CD14-positive monocyte (primary cell): ENCODE data around the gene PLCL2. TPM values are rescaled to one million over a fixed set of nuclear protein-coding genes. Genes with fewer than 3 reads are reported as not detected.

Experiments
- DNase-seq, 3 donors: peaks; one replicate each; pipeline ENCODE4 v3.0.0-alpha.2; 2011 to 2022
- H2AFZ ChIP-seq: 2 replicates; pipeline ENCODE4 v1.6.0; 2012; ENCODE audit warnings: mild to moderate bottlenecking, low read depth, low read length, inconsistent platforms; ENCODE audit not compliant: insufficient read depth, poor library complexity, severe bottlenecking
- H3K27ac ChIP-seq, 2 donors: 1 replicate in 1 of 2; 2 replicates in 1 of 2; pipeline ENCODE4 v1.5.1; 2012 to 2013; ENCODE audit warnings: low read length in 2 of 2, control low read depth in 1 of 2, inconsistent platforms in 1 of 2, low read depth in 1 of 2, mild to moderate bottlenecking in 1 of 2
- H3K27me3 ChIP-seq, 2 donors: one replicate each; pipeline versions ENCODE4 v1.6.0 to v1.6.1; 2011 to 2013; ENCODE audit warnings: low read length in 2 of 2; ENCODE audit not compliant: control insufficient read depth in 2 of 2, insufficient read depth in 2 of 2
- H3K36me3 ChIP-seq, 2 donors: replicated peaks in 1 of 2; 1 replicate in 1 of 2; 2 replicates in 1 of 2; pipeline versions ENCODE4 v1.5.1 to v1.6.1; 2012 to 2013; ENCODE audit warnings: low read length in 2 of 2, control low read depth in 1 of 2, inconsistent platforms in 1 of 2, mild to moderate bottlenecking in 1 of 2; ENCODE audit not compliant: insufficient read depth in 2 of 2, control insufficient read depth in 1 of 2
- H3K4me1 ChIP-seq, 2 donors: 1 replicate in 1 of 2; 2 replicates in 1 of 2; pipeline versions ENCODE4 v1.5.1 to v1.6.1; 2012 to 2013; ENCODE audit warnings: low read length in 2 of 2, control low read depth in 1 of 2, inconsistent platforms in 1 of 2, mild to moderate bottlenecking in 1 of 2, moderate library complexity in 1 of 2; ENCODE audit not compliant: insufficient read depth in 2 of 2, control insufficient read depth in 1 of 2
- H3K4me2 ChIP-seq: replicated peaks from 2 replicates; pipeline ENCODE3; 2012; ENCODE audit warnings: low read length, moderate library complexity, mild to moderate bottlenecking; ENCODE audit not compliant: poor library complexity, severe bottlenecking; ENCODE audit errors: extremely low read depth
- H3K4me3 ChIP-seq, 3 experiments: fragments of 200-600 bp in 1 of 3; sonication (generic) in 1 of 3; replicated peaks in 1 of 3; 1 replicate in 2 of 3; 2 replicates in 1 of 3; pipeline ENCODE4 v1.5.1; 2011 to 2013; ENCODE audit warnings: low read length in 3 of 3, mild to moderate bottlenecking in 3 of 3, control low read depth in 2 of 3, low read depth in 2 of 3, inconsistent platforms in 1 of 3, moderate library complexity in 1 of 3
- H3K79me2 ChIP-seq: 2 replicates; pipeline ENCODE4 v1.6.0; 2012; ENCODE audit warnings: mild to moderate bottlenecking, control low read depth, inconsistent platforms, low read length, moderate library complexity; ENCODE audit not compliant: insufficient read depth
- H3K9ac ChIP-seq: 2 replicates; pipeline ENCODE4 v1.6.0; 2017; ENCODE audit warnings: low read length, mild to moderate bottlenecking; ENCODE audit not compliant: insufficient read depth, poor library complexity, severe bottlenecking
- H3K9me3 ChIP-seq, 2 donors: replicated peaks in 1 of 2; 1 replicate in 1 of 2; 2 replicates in 1 of 2; pipeline versions ENCODE4 v1.5.1 to v1.6.1; 2012 to 2013; ENCODE audit warnings: low read length in 2 of 2, control low read depth in 1 of 2; ENCODE audit not compliant: control insufficient read depth in 1 of 2, insufficient read depth in 1 of 2
- H4K20me1 ChIP-seq: 2 replicates; pipeline ENCODE4 v1.6.0; 2012; ENCODE audit warnings: mild to moderate bottlenecking, low read length, control low read depth, moderate library complexity; ENCODE audit not compliant: insufficient read depth
- H3K27ac Mint-ChIP-seq, 7 donors: one replicate each; pipeline ENCODE4 v1.8.0; 2020; ENCODE audit warnings: mild to moderate bottlenecking in 7 of 7, mixed read lengths in 7 of 7, moderate library complexity in 6 of 7, inconsistent platforms in 2 of 7
- H3K27me3 Mint-ChIP-seq, 3 donors: one replicate each; pipeline ENCODE4 v1.8.0; 2021 to 2022; ENCODE audit warnings: low read depth in 3 of 3, mild to moderate bottlenecking in 3 of 3, mixed read lengths in 3 of 3, moderate library complexity in 3 of 3, inconsistent platforms in 1 of 3
- H3K36me3 Mint-ChIP-seq, 2 donors: one replicate each; pipeline ENCODE4 v1.8.0; 2020; ENCODE audit warnings: mixed read lengths in 2 of 2, inconsistent platforms in 1 of 2, mild to moderate bottlenecking in 1 of 2
- H3K4me1 Mint-ChIP-seq: one replicate; pipeline ENCODE4 v1.8.0; 2020; ENCODE audit warnings: mild to moderate bottlenecking, mixed read lengths
- H3K4me3 Mint-ChIP-seq, 2 donors: one replicate each; pipeline ENCODE4 v1.8.0; 2020; ENCODE audit warnings: mild to moderate bottlenecking in 2 of 2, mixed read lengths in 2 of 2, moderate library complexity in 1 of 2
- H3K9me3 Mint-ChIP-seq, 7 donors: one replicate each; pipeline ENCODE4 v1.8.0; 2020 to 2022; ENCODE audit warnings: mixed read lengths in 7 of 7, mild to moderate bottlenecking in 6 of 7, moderate library complexity in 6 of 7, inconsistent platforms in 2 of 7
- CTCF ChIP-seq: fragments of 200-600 bp; IDR thresholded peaks from one replicate; pipeline ENCODE4 v1.8.0; 2022; ENCODE audit warnings: antibody characterized with exemption, mild to moderate bottlenecking
- WGBS: methylation state at CpG from one replicate; pipeline ENCODE4 v1.1.5; 2013; ENCODE audit warnings: missing lambda C conversion rate; ENCODE audit not compliant: insufficient coverage; 5-methylcytosine and 5-hydroxymethylcytosine counted together
- intact Hi-C, 2 donors: fragments of 100-400 bp; cut with micrococcal nuclease; formaldehyde crosslinking; loops; one replicate each; pipeline versions ENCODE4 v1.15.0 to v1.15.1; 2023
- polyA plus RNA-seq, 3 donors: library from polyadenylated mRNA; depleted of rRNA in 1 of 3; unstranded in 2 of 3; stranded (reverse) in 1 of 3; fragments of 300-500 nt in 2 of 3; fragments of >200 nt in 1 of 3; fragmentation: Illumina TruSeq in 2 of 3; gene quantifications; 1 replicate in 2 of 3; 2 replicates in 1 of 3; pipeline ENCODE4 v1.2.3, GENCODE V29; 2012 to 2021

PLCL2 gene
- polyA plus RNA-seq, 3 donors, result 18.8 to 32.5 (median 26.8) TPM

- Histone ChIP-seq H3K4me2 (peak overlapping the region; percentile 13), H4K20me1 (peaks cover 94% of the 10 kb centered on the region), H3K4me3 (no peak overlapping the region), H3K4me1 (peaks cover 22 to 29% of the 10 kb centered on the region in 2 donors), H3K9ac (peak overlapping the region; percentile 29), H3K27ac (peak overlapping the region in 1 of 2 donors; percentile 54), H3K36me3 (peaks cover 5 to 33% of the 10 kb centered on the region in 2 donors), H3K27me3 (no peaks in the 10 kb centered on the region), H3K79me2 (peaks cover 32% of the 10 kb centered on the region), H2AFZ (no peak overlapping the region), H3K9me3 (no peaks in the 10 kb centered on the region)
- no peaks in the 10 kb centered on the region for H3K27me3 Mint-ChIP-seq
- WGBS, result no CpG with 5 or more reads among the region's 3 CpGs
- intact Hi-C loops, result no loop called here
- peaks cover 36% of the 10 kb centered on the region for H3K4me1 Mint-ChIP-seq
- peaks cover 20 to 33% of the 10 kb centered on the region in 2 donors for H3K36me3 Mint-ChIP-seq
- H3K27ac Mint-ChIP-seq, result peak overlapping the region in 4 of 7 donors; percentile 42 to 85 (median 72)
- H3K9me3 Mint-ChIP-seq, result no peaks in the 10 kb centered on the region
- no peak for TF ChIP-seq CTCF
- H3K4me3 Mint-ChIP-seq, result no peak overlapping the region
- DNase-seq, result peak in 1 of 3 donors; percentile 24
Measured at GRCh38 chr3:17033516-17034168, 148.9 kb downstream of the PLCL2 start.

GRCh38 chr3:17035033-17035432 lies 150.3 kb downstream of the PLCL2 start:
- no peak for TF ChIP-seq CTCF
- Histone ChIP-seq H3K4me2 (no peak overlapping the region), H3K9me3 (no peaks in the 10 kb centered on the region), H3K9ac (no peak overlapping the region), H3K4me1 (peaks cover 22 to 29% of the 10 kb centered on the region in 2 donors), H3K27ac (no peak overlapping the region), H2AFZ (no peak overlapping the region), H3K4me3 (no peak overlapping the region), H3K27me3 (no peaks in the 10 kb centered on the region), H4K20me1 (peaks cover 94% of the 10 kb centered on the region), H3K36me3 (peaks cover 0 to 24% of the 10 kb centered on the region in 2 donors), H3K79me2 (peaks cover 38% of the 10 kb centered on the region)
- peak in 2 of 3 donors; percentile 11 to 16 for DNase-seq
- H3K36me3 Mint-ChIP-seq, result peaks cover 13 to 26% of the 10 kb centered on the region in 2 donors
- WGBS, result no CpG with 5 or more reads among the region's 5 CpGs
- H3K9me3 Mint-ChIP-seq, result no peaks in the 10 kb centered on the region
- H3K4me3 Mint-ChIP-seq, result no peak overlapping the region
- intact Hi-C loops, result no loop called here
- H3K27ac Mint-ChIP-seq, result peak overlapping the region in 4 of 7 donors; percentile 21 to 64 (median 36)
- peaks cover 38% of the 10 kb centered on the region for H3K4me1 Mint-ChIP-seq
- H3K27me3 Mint-ChIP-seq, result no peaks in the 10 kb centered on the region
